GM19455 (cell line): Measurements from ENCODE around the gene RTKN2.
A peak's percentile ranks its signal among the peaks of the same experiment; 100 is the strongest.

ENCODE experiments used
- ATAC-seq: cut with Tn5 transposase; IDR thresholded peaks from one replicate; pipeline ENCODE4 v1.9.1; 2021; ENCODE audit not compliant: unreplicated experiment

RTKN2 gene

DNA sequence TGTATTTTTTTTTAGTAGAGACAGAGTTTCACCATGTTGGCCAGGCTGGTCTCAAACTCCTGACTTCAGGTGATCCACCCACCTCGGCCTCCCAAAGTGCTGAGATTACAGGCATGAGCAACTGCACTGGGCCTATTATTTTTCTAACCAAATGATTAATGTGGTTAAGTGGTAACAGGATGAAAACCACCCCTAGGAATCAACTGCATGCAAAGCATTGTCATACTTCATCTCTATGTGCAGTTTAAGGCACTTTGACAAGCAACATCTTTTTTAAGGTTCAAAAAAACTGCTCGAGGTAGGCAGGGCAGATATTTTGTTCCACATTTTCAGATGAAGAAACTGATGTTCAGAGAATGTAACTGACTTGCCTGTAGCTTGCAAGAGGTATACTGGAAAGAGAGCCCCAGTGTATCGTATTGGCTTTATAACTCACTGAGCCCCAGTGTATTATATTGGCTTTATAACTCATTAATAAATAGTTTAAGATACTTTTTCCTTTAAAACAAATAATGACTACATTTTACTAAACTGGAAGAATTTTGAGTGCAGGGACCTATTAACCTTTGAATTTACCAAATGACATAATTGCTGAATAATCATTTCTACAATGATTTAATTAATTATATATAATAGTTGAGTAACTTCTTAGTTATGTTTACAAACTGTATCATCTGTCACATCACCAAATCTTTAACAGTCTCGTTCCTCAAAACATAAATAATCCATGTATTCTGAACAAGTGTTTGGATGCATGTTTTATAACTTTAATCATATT is 38.1 kb downstream of the RTKN2 start:
- no peak for ATAC-seq

DNA sequence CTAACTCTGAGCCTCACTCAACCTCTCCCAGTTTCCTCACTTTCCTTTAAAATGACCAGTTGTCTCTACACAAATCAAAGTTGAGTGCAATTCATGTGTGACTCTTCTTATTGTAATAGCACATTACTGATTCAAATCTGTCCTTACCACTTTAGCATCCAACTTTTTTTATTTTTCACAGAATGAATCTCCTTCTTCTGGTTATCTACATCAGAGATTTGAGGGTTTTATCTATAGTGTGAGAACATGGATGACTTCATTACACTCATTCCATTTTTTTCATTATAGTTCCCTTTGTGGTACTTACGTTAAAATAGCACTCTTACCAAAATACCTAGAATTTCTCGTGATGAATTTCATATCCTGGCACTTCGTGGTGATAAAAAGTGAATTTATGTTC is 43.3 kb downstream of the RTKN2 start:
- ATAC-seq: no peak

DNA sequence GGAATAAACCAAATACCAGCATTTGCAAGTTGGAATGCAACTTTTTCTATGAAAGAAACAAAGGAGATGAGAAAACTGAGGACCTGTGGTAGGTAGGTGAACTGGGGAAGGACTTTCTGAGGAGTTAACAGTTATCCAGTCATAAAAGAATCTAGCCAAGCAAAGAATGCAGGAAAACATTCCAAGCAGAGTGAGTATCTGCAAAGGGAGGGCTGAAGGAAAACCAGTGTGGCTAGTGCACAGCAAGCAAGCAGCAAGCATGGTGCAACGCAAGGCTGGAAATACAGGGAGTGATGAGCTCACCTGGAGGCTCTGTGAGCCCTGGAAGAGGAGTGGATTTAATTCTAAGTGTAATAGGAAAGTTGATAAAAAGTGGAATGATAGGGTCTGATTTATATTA is 44.0 kb downstream of the RTKN2 start:
- no peak for ATAC-seq

DNA sequence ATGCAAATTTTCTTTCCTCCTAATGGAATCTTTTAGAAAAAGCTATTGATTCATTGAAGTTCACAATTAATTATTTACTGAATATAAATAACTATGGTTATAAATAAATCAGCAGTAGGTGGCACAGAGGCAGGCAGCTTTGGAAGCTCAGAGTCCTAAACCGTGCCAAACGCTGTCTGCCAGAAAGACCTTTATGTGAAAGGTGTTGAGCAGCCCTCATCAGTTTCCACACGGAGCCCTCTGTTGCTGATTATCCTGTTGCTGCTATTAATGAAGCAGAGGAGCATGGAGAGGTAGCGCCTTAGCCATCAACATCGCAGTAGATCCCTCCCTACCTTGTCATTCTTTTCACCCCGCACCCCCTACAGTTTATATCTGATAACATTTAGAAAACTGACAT is 51.0 kb downstream of the RTKN2 start:
- no peak for ATAC-seq

DNA sequence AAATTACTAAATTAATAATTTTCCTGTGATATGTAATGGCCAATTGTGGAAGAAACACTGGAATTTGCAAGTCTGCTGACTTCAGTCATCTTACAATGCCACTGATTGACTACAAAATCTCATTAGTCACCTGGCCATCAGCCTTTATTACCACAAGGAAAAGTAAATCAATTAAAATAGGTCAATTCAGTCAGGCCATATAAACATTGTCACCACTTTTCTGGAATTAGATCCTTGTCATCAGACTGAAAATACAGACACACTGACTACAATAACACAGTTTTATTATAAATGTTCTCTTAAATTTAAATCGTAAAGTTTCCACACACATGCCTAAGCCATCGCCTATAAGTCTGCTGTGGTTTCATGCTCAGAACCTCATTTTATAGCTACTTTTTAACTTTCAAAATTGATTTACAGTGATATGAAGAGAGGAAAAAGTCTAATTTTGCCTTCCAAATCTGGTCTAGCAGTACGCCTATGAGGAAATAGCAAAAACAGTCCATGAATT is 54.2 kb downstream of the RTKN2 start:
- ATAC-seq: no peak

DNA sequence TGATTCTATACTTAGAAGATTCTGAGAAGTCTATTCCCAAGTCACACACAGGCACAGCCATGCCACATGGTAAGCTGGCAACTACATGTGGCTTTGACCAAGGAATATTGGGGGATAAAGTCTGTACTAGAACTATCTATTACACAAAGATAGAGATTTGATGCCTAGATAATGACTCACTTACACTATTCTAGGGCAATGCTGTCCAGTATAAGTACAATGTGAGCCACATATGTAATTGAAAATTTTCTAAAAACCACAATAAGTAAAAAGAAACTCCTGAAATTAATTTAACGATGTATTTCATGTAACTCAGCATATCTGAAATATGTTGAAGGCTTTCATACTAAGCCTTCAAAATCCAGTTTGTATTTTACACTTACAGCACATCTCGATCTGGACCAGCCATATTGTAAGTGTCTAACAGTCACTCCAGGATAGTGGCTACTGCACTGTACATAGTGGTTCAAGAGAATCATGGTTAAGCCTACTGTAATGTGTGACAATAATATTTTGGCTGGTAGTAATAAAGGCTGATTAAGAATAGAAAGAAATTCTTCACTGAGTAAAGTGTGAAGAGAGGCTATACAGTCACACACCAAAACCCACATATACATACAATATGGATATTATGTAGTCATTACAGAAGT is 62.8 kb downstream of the RTKN2 start:
- no peak for ATAC-seq

DNA sequence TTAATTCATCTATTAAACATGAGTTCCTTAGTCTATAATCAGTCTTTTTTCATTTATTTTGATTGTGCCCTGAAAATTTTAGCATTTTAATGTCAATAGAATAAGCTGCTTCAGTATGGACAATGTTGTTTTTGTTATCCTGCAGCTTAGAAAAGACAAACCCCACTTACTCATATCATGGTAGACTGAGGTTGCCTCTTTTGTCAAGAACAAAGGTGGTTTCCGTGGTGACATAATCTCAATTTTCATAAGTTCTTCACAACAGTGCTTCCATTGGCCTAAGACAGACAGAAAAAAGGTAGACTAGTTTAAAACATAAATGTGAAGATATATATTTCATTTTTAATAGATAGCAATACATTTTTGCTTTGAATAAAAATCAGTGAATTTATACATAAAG is 69.1 kb downstream of the RTKN2 start:
- no peak for ATAC-seq

DNA sequence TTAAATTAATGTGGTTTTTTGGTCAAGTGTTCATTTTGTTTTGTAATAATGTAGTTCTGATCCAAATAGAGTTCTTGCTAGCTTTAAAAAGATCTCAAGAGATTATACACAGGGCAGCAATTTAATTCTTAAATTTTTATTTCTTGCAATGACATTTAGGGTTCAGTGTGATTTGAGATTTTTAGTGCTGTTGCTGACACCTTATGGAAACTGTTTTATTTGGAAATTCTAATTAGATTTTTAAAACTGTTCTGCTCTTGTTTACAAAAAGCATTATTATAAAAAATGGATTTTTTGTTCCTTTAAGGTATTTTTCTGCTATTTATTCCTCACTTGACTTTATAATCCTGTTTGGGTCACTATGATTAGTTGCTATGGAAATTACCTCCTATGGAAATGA is 72.1 kb downstream of the RTKN2 start:
- no peak for ATAC-seq

DNA sequence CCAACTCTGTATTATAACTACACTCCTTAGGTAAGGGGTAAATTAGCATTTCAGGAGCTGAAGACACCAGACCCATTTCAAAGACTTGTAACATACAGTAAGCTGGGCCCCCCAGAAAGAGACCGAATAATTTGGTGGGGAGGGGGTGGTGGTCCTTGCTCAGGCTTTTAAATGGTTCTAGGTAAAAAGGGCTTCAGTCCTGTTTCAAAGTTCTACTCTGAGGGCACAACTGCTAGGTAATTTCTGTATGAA is 73.0 kb downstream of the RTKN2 start:
- ATAC-seq: no peak

DNA sequence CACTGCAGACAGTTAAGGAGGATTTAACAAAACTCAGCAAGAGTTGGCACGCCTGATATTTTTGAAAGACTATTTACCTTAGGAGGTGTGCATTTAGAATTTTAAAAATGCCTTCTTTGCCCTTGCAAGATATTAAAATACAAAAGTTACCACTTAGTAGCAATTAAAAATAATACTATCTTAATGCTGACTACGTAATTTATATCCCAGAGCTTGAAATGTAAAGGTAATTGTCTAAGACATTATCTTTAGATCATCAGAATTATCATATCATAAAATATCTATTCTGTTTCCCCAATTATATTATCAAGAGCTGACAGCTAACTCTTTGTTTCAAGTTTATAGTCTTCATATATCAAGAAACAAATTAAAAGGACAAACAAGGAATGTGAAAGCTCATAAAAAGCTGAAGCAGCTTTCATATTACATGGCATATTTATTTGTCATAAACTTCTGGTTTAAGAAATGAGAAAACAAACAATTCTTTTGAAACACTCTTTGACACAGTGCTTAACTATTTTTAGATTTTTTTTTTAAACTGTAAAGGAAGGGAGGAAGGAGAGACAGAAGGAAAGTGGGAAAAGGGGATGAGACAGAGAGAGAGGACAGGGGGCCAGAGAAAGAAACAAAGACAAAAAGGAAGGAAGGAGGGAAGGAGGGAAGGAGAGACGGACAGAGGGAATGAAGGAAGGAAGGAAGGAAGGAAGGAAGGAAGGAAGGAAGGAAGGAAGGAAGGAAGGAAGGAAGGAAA is 73.5 kb downstream of the RTKN2 start:
- no peak for ATAC-seq

DNA sequence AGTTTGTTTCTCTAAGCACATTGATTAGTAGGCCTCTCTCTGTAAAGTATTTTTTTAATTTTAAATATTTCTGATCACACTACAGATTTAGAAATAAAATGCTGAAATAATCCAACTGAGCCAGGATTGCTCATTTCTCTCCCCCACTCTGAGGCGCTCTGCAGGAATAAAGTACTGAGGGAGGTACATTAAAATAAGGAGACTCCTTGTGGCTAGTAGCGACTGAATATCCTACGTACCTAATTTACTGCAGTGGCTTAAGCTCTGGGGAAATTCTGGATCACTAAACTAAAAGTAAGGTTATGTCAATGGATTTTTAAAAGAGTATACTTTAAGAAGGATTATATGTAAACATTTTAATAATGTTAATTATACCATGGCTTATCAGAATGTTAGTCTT is 75.2 kb downstream of the RTKN2 start:
- ATAC-seq: no peak

DNA sequence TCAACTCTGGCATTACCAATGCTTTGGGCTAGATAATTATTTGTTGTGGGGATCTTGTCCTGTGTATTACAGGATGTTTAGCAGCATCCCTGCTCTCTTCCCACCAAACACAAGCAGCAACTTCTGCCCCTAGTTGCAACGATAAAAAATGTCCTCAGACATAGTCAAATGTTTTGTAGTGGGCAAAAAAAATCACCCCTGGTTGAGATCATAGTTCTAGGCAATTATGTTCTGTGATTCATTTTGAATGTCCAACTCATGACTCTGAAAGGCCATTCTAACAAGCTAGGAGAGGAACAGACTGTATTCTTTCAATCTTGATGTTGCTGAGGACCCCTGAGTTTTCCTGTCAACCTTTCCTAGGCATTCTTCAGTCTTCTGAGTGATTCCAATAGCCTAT is 79.5 kb downstream of the RTKN2 start:
- ATAC-seq: no peak

DNA sequence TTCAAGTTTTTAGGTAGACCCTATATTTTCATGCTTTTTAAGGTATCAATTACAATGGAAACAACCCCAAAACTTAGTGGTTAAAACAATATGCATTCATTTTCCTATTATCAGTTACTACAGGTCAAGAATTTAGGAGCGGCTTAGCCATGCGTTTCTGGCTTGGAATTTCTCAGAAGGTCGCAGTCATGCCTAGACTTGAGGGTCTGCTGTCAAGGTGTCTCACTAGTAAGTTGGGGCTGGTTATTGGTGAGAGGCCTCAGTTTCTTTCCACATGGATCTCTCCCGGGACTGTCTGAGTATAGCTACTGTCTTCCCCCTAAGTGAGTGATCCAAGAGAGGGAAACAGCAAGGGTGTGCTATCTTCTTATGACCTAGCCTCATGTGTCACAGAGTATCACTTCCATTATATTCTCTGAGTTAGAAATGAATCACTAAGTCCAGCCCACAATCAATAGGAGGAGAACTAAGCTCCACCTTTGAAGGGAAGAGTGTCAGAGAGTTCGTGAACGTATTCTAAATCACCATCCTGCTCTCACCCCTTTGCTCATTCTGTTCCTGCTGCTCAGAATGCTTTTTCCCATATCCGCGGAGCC is 80.5 kb downstream of the RTKN2 start:
- ATAC-seq: no peak

DNA sequence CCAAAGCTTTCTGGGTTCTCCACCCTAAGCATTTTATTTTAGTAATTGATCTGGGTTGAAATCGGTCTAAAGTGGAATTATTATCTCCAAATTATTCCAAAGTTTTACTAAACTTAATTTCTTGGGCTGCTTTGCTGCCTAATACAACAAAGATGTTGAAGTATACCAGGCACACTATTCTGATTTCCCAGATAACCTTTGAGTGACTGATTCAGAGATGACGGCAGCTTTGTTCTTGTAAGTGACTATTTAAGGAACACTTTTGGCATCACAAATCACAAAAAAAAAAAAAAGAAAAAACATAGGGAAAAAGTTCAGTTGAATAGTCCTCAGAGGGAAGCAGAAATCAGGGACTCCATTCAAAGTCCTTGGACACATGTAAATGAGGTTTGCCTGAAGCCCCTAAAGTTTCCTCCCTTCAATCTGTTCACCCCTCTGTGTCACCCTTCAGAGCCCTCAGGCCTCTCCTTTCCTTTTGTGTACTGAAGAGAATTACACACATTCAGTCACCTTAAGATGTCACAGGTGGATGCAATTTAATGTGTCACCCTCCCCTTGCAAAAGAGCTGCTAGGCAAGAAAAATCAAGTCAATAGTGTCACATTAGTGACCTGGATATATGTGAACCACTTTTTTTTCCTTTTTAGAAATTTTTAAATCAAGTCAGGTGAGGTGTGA is 81.5 kb downstream of the RTKN2 start:
- ATAC-seq: no peak

DNA sequence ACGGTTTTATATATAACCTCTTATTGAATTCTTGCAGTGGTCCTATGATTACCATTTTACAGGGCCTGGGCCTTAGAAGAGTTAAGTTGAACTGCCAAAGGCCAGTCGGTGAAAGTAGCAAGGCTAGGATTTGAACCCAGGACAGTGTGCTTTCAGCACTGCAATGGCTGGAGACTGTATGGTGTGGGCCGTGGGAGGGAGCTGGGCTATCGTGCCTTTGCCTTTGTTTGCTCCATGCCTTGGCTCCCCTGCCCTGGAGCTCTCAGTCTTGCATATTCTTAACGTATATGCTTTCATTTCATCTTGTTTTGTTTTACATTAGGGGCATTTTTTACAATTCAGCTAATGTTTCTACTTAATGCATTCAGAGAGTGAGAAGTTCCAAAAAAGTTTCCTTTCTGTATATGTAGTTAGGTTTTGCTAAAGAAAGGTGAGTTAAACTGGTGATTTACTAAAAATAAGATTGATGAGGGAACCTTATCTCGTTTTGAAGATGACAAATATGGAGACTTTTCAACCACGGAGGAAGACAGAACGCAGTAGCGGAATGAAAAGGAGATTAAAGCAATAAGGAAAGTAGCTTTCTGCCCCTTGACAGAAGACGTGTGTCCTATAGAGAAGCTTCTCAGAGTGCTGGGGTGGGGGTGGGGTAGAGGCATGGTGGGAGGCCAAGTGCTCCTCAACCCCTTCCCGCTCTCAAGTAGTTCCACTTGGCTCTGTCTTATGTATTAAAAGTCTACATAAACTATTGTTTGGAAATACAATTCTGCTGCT is 82.5 kb downstream of the RTKN2 start:
- ATAC-seq: no peak

DNA sequence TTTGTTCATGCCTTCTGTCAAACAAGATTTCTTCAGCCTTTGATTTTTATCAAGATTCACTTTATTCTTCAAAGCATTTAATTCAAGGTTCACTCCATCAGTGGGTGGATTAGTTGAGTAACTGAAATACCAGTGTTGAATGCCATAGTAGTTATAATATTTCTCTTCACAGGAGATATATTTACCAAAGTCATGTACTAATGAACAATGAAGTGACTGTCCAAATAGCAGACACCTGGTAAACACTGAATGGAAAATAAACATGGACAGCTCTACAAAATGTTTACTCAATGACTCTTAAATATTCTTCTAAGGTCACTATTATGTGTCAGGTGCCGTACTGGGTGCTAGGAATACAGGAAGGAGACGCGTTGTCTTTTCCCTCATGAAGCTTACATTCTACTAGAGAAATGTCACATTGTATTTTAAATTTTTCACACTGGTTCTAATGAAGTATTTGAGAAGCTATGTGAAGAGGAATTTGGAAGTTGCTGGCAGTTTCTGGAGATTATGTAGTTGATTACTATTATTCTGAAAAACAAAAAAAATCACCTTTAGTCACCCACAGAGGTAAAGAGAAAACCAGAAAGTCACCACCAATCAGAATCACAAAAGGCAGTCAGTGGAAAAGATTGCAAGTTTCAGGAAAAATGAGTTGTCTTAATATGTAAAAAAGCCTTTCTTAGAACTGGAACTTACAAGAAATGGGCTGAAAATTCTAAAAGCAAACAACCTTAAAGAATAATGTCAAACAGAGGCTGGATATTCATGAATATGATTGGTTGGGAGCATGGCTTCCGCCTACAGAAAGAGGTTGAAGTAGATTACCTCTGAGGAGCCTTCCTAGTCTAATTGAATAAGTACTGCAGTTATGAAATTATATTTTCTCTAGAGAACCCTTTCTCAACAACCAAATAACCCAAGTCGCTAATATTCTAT is 84.5 kb downstream of the RTKN2 start:
- no peak for ATAC-seq

DNA sequence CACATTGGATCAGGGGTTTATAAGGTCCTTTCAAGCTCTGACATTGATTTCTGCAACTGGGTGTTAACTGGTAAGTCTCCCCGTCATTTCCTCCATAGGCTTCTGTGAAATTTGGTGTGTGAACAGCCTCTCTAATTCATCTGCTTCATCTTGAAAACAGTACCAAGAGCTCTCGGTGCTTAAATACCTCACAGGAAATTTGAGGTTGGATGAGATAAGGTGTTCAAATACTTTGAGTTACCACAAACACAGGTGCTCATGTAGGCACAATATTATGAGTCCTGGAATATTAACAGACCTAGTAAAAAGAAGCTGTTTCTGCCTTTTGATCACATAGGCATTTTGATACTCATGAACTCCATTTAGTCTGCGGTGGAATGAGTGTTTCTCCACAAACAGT is 85.2 kb downstream of the RTKN2 start:
- ATAC-seq: peak; percentile 66

DNA sequence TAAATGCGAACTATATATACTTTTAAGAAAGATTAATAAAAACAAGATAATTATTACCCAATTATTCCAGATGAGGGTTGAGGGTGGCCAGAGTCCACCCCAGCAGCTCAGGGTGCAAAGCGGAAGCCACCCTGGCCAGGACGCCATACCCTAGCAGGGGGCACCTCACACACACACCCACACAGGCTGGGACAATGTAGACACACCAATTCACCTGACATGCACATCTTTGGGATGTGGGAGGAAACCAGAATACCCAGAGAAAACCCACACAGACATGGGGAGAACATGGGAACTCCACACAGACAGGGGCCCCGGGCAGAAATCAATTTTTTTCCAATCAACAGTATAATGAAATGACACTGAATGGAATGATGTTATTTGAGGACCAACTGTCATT is 86.0 kb downstream of the RTKN2 start:
- no peak for ATAC-seq

DNA sequence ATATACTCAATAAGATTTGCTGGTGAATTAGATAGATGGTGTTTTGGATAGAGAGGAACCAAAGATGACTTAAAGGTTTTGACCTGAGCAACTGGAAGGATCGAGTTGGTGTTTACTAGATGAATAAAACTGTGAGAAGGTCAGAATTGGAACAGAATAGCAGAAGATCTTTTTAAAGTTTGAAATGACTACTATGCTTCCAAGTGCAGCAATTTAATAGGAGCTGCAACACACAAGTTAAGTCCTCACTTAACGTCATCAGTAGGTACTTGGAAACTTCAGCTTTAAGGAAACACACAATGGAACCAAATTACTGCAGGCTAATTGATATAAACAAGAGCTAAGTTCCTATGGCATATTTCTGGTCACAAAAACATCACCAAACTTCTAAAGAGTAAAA is 86.5 kb downstream of the RTKN2 start:
- ATAC-seq: no peak
